ENCODE data around the gene CABYR.
"Not testable (repeated sequence)": the region's sequence is repeated elsewhere in the genome, so short reads cannot be mapped to it uniquely, and the experiment has no call there.

Gene CABYR

GRCh38 chr18:24130494-24130893, 8.4 kb upstream of the CABYR start:
- DNase-seq, result no peak

- DNase-seq, result no peak
Observed at GRCh38 chr18:24136967-24137373, 1.9 kb upstream of the CABYR start.

DNA sequence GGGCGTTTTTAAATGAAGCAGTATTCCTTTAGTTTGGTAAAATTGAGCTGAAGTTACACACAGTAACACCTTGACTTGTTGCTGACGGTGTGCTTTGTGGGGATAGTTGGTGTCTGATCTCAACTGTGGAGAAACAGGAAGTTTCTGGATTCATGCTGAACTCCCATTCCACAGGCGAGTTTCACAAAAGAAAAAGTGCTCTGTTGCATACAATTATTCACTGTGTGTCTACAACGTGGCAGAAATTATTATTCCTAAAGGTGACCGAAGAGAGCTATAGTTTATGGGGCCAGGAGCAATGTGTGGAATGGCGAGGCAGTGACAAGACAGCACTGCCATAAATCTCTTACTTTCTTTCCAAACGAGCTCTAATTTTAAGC, 463 bp upstream of the CABYR start:
- peak; percentile 42 for DNase-seq

DNA sequence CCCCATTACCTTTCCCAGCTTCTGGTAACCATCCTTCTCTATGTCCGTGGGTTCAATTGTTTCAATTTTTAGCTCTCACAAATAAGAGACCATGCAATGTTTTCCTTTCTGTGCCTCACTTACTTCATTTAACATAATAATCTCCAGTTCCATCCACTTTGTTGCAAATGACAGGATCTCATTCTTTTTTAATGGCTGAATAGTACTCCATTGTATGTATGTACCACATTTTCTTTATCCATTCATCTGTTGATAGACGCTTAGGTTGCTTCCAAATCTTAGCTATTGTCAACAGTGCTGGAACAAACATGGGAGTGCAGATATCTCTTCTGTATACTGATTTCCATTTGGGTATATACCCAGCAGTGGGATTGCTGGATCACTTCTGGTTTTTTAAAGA, 1.8 kb downstream of the CABYR start:
- no peak for DNase-seq

DNA sequence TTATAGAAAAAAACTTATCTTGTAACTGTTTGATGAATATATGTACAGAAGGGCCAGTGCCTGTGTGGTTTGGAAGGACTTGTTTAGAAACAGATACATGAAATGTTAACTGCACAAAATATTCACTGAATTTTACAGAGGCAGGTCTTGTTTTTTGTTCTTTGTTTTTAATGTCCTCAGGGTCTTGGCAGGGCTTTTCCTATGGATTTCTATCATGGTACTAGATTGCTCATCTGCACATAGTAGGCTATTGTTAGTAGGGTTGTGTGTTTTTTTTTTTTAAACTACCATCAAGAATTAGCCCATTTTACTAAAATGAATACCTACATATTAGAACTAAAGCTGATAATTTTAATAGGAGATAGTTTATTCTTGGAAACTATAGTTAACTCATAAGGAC, 3.5 kb downstream of the CABYR start:
- no peak for DNase-seq

- DNase-seq, result not testable (repeated sequence)
Observed at GRCh38 chr18:24149591-24149990, 10.7 kb downstream of the CABYR start.

- DNase-seq, result no peak
Observed at GRCh38 chr18:24153397-24153796, 14.5 kb downstream of the CABYR start.

- no peak for DNase-seq
Observed at GRCh38 chr18:24157855-24158254, 19.0 kb downstream of the CABYR start.

GRCh38 chr18:24160086-24160485, 21.2 kb downstream of the CABYR start:
- no peak for DNase-seq

DNA sequence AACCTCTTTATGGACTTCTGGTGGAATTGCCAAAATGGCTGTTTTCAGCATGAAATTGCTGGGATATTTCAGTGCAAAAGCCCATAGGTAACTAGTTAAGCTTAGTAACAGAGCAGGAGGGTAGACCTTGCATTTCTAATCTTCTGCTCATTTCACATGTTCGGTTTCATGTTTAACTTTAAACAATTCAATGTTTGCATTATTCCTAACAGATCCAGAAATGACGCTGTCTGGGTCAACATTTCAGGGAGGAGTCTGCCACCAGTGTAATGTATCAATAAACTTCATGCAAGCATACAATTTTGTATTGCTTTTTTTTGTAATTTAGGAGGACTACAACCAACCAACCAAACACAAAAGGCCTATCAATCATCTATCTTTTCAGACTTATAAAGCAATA, 22.4 kb downstream of the CABYR start:
- DNase-seq, result no peak

DNA sequence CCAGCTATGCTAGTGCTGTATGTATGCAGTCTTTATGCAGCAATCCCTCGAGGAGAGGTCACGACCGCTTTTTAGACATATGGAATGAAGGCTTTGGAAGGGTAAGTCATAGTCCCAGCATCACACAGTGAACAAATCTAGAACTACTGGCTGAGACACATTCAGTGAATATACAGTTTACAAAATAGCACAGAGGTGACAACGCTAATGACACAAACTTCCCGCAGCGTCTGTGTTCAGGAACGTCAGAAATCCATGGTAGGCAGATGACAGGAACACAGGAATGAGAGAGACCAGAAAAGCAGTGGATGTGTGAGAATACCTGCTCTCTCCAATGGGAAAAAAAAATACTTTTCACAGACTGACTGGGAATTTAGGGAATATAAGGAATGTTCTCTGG, 29.6 kb downstream of the CABYR start:
- no peak for DNase-seq

GRCh38 chr18:24170360-24170759, 31.5 kb downstream of the CABYR start:
- no peak for DNase-seq

DNA sequence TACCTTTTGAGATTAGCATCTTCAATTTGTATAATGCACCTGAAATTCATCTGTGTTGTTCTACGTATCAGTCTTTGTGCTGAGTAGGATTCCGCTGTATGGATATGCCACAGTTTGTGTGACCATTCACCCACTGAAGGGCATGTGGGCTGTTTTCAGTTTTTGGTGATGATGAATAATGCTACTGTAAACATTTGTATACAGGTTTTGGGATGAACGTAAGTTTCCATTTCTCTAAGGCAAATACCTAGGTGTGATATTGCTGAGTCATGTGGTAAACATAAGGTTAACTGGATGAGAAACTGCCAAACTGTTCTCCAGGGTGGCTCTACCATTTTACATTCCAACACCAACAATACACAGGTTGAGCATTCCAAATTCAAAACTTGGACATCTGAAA, 35.1 kb downstream of the CABYR start:
- no peak for DNase-seq

DNA sequence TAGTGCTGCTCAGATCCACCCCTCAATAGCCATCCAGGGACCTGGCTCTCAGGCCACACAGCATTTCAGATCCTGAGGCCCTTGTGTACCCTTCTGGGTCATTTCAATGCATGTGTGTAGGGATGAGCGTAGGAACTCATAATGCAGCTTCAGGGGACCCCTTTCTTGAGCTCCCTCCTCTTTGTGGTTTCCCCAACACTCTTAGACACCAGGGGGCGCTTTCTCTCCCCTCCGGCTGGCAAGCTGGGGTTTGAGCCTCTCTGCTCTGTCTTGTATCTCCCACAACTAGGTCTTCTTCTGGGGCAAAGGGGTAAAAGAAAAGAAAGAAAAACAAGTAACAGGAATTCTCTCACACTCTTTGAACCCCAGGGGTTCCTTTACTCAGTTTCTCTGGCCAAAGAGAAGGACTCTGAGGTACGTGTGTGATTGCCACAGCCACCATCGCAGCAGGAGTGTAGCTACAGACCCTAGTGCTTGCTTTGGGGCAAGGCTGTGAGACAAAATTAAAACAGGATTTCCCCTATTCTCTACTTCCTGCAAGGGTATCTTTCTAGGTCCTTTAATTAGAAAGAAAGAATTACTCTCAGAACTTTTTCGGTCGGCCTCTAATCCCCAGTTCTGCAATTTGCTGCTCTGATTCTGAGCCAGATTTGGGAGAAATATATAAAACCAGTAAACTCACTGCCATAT, 38.0 kb downstream of the CABYR start:
- DNase-seq, result peak; percentile 59

- no peak for DNase-seq
Observed at GRCh38 chr18:24177499-24178133, 38.8 kb downstream of the CABYR start.

GRCh38 chr18:24180048-24180447, 41.2 kb downstream of the CABYR start:
- DNase-seq, result no peak

GRCh38 chr18:24181806-24182205, 42.9 kb downstream of the CABYR start:
- DNase-seq, result no peak

GRCh38 chr18:24185805-24186204, 46.9 kb downstream of the CABYR start:
- no peak for DNase-seq

- DNase-seq, result peak; percentile 50
Observed at GRCh38 chr18:24187049-24187448, 48.2 kb downstream of the CABYR start.

- peak; percentile 14 for DNase-seq
Observed at GRCh38 chr18:24187689-24188088, 48.8 kb downstream of the CABYR start.

GRCh38 chr18:24188120-24188519, 49.3 kb downstream of the CABYR start:
- no peak for DNase-seq

GRCh38 chr18:24189007-24189528, 50.2 kb downstream of the CABYR start:
- DNase-seq, result peak; percentile 4

DNA sequence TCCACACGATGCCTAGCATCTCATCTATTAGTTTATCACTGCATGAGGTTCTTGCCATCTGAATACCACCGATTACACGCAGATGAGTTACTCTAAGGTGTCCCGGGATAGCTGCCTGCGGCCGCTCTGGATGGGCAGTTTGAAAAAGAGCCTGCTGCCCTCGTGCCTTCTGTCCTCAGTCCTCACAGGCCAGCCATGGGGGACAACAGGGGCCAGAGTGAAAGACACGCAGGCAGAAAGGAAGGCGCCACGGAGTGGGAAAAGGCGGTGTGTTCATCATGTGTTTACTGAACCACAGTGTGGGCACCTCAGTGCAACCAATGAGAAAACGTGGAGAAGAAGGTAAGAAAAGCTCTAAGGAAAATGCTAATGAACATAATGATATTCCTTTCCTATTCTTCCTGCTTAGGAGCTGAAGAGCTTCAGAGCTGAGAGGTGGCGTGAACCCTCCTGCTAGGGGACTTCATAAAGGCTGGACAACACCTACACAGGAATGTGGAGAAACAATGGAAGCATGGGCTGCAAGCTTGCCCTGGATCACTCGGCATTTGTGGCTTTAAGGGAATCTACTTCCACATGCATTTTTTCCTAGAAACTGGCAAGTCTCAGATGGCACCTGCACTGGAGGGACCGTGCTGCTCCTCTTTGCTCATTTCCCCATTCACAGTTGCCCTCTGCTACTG, 50.9 kb downstream of the CABYR start:
- DNase-seq, result no peak

GRCh38 chr18:24190590-24190989, 51.7 kb downstream of the CABYR start:
- DNase-seq, result no peak

Data from suppressor macrophage treated with lipopolysaccharide for 4 hours (primary cell).